ENCODE data around the gene DRD2.

DRD2 gene

DNA sequence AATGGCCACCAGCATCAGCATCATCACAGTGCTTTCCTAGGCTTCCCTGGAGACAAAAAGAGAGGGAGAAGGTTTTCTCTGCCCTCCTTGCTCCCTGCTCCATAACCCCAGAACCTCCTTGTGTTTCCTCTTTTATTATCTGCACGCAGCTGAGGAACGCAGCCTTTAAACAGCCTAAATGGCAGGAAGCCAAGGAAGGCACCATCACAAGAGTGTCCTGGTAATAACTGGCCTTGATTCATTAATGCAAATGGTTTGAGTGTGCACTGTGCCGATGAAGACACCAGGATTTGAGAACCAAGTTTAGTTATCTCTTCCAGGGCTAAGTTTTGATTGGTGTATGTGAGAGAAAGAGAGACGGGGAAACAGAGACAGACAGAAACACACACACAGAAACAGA, 29.4 kb upstream of the DRD2 start:
- no peak for TF ChIP-seq TAF1 (IDR thresholded peaks at IDR 0.05; ENCODE audit: low read depth)
- TF ChIP-seq ZBTB7A (IDR thresholded peaks at IDR 0.05; ENCODE audit: low read depth) = no peak
- TF ChIP-seq, protein P1, sequence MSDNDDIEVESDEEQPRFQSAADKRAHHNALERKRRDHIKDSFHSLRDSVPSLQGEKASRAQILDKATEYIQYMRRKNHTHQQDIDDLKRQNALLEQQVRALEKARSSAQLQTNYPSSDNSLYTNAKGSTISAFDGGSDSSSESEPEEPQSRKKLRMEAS (IDR thresholded peaks at IDR 0.05) = no peak
- TF ChIP-seq EP300 (IDR thresholded peaks at IDR 0.05; ENCODE audit: borderline replicate concordance) = no peak

DNA sequence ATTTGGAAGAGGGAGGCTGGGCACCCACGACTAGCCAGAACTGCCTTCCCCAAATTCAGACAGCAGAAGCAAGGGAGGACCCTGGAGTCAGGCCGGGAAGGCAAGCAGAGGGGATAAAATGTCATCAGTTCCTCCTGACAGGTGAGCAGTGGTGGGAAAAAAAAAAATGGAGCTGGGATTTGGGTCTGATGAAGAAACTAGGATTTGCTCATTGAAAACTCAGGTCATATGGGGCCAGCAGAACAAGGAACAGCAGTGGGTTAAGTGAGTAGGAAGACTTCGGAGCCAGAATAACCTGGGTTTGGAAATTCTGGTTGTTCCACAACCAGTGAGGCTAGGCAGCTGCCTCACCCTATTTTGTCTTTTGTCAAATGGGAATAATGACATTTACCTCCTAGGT, 28.9 kb upstream of the DRD2 start:
- TF ChIP-seq ZBTB7A (IDR thresholded peaks at IDR 0.05; ENCODE audit: low read depth) = no peak
- no peak for TF ChIP-seq CREB1 (IDR thresholded peaks at IDR 0.05; ENCODE audit: low read depth)
- TF ChIP-seq, protein P2, sequence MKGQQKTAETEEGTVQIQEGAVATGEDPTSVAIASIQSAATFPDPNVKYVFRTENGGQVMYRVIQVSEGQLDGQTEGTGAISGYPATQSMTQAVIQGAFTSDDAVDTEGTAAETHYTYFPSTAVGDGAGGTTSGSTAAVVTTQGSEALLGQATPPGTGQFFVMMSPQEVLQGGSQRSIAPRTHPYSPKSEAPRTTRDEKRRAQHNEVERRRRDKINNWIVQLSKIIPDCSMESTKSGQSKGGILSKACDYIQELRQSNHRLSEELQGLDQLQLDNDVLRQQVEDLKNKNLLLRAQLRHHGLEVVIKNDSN (IDR thresholded peaks at IDR 0.05) = no peak
- TF ChIP-seq TAF1 (IDR thresholded peaks at IDR 0.05; ENCODE audit: low read depth) = no peak
- no peak for TF ChIP-seq YY1 (IDR thresholded peaks at IDR 0.05; ENCODE audit: low read depth)
- no peak for TF ChIP-seq EP300 (IDR thresholded peaks at IDR 0.05; ENCODE audit: borderline replicate concordance)
- no peak for TF ChIP-seq TEAD4 (IDR thresholded peaks at IDR 0.05)
- TF ChIP-seq, protein P3, sequence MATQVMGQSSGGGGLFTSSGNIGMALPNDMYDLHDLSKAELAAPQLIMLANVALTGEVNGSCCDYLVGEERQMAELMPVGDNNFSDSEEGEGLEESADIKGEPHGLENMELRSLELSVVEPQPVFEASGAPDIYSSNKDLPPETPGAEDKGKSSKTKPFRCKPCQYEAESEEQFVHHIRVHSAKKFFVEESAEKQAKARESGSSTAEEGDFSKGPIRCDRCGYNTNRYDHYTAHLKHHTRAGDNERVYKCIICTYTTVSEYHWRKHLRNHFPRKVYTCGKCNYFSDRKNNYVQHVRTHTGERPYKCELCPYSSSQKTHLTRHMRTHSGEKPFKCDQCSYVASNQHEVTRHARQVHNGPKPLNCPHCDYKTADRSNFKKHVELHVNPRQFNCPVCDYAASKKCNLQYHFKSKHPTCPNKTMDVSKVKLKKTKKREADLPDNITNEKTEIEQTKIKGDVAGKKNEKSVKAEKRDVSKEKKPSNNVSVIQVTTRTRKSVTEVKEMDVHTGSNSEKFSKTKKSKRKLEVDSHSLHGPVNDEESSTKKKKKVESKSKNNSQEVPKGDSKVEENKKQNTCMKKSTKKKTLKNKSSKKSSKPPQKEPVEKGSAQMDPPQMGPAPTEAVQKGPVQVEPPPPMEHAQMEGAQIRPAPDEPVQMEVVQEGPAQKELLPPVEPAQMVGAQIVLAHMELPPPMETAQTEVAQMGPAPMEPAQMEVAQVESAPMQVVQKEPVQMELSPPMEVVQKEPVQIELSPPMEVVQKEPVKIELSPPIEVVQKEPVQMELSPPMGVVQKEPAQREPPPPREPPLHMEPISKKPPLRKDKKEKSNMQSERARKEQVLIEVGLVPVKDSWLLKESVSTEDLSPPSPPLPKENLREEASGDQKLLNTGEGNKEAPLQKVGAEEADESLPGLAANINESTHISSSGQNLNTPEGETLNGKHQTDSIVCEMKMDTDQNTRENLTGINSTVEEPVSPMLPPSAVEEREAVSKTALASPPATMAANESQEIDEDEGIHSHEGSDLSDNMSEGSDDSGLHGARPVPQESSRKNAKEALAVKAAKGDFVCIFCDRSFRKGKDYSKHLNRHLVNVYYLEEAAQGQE (IDR thresholded peaks at IDR 0.05; ENCODE audit: low read depth) = no peak
- TF ChIP-seq NFIC (IDR thresholded peaks at IDR 0.05) = no peak
- TF ChIP-seq CEBPB (IDR thresholded peaks at IDR 0.05) = no peak
- no peak for TF ChIP-seq TCF12 (IDR thresholded peaks at IDR 0.05; ENCODE audit: low read depth)
- no peak for TF ChIP-seq RAD21 (IDR thresholded peaks at IDR 0.05; ENCODE audit: low read depth)
- no peak for TF ChIP-seq EGR1 (IDR thresholded peaks at IDR 0.05)
- TF ChIP-seq, protein P1 (IDR thresholded peaks at IDR 0.05) = no peak
- TF ChIP-seq FOXM1 (IDR thresholded peaks at IDR 0.05; ENCODE audit: borderline replicate concordance, low read depth) = no peak

DNA sequence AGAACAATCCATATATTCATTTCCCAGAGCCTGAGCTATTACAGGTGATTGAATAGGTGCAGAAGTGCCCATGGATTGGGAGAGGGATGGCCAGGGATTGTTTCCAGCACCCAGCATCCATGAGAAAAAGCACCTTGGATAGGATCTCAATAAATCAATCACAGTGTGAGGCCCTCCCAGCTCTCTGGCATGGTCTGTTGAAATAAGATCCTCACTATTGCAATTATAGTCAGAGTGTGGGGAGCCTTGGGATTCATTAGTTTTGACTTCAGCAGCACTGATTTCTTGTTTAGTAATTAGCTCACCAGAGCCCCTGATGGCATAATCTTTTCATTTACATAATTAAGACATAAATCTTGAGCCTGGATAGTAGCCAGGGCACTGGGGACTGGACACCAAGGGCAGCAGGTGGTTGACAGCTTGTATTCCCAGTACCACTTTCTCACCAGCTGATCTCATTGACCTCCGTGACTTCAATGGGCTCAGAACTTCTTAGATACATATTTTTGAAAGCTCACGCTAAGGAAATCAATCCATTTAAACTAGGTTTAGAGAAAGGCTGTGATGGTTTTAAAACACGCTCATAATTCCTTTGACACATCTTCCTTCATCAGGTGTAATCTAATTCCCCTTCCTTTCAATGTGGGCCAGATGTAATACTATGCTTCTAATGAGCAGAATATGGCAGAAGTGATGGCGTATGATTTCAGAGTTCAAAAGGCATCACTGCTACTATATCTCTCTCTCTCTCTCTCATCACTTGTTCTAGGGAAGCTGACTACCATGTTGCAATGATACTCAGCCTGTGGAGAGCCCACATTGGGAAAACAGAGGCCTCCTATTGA, 22.1 kb upstream of the DRD2 start:
- TF ChIP-seq NFIC (IDR thresholded peaks at IDR 0.05) (no peak), TCF12 (IDR thresholded peaks at IDR 0.05; ENCODE audit: low read depth) (no peak), TAF1 (IDR thresholded peaks at IDR 0.05; ENCODE audit: low read depth) (no peak), CEBPB (IDR thresholded peaks at IDR 0.05) (no peak), FOXM1 (IDR thresholded peaks at IDR 0.05; ENCODE audit: borderline replicate concordance, low read depth) (no peak), ZBTB7A (IDR thresholded peaks at IDR 0.05; ENCODE audit: low read depth) (no peak), TEAD4 (IDR thresholded peaks at IDR 0.05) (no peak), RAD21 (IDR thresholded peaks at IDR 0.05; ENCODE audit: low read depth) (no peak), EP300 (IDR thresholded peaks at IDR 0.05; ENCODE audit: borderline replicate concordance) (no peak), YY1 (IDR thresholded peaks at IDR 0.05; ENCODE audit: low read depth) (no peak), EGR1 (IDR thresholded peaks at IDR 0.05) (no peak), CREB1 (IDR thresholded peaks at IDR 0.05; ENCODE audit: low read depth) (no peak)
- TF ChIP-seq, protein P1 (IDR thresholded peaks at IDR 0.05) = no peak
- TF ChIP-seq, protein P2 (IDR thresholded peaks at IDR 0.05) = no peak
- TF ChIP-seq, protein P3 (IDR thresholded peaks at IDR 0.05; ENCODE audit: low read depth) = no peak

DNA sequence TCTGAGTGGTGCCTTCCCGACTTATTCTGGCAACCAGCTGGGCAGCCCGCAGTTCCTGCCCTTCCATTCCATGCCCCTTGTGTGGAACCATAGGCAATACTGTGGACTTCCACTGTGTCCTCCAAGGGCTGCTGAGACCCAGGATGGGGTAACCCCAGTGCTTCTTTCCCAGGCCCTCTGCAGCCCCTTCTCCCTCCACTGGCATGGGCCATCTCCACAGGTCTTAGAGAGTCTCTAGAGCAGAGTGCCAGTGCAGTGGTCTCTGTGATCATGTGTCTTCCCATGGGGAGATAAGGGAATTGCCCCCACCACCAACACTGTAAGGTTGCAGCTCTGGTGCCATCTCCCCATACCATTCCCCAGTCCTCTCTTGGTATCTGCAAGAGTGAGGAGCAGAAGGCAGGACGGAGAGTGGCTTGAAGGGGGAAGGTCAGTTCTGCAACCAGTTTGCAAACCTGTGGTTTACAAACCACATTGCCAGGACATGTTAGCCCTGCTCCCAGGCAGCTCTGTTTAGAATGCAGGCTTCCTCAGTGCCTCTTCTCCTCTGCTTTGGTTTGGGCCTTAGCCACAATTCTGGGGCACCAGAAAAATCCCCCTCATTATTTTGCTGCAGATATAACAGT, 20.9 kb upstream of the DRD2 start:
- no peak for TF ChIP-seq TEAD4 (IDR thresholded peaks at IDR 0.05)
- TF ChIP-seq, protein P2 (IDR thresholded peaks at IDR 0.05) = no peak
- TF ChIP-seq RAD21 (IDR thresholded peaks at IDR 0.05; ENCODE audit: low read depth) = no peak
- TF ChIP-seq, protein P1 (IDR thresholded peaks at IDR 0.05) = no peak
- TF ChIP-seq ZBTB7A (IDR thresholded peaks at IDR 0.05; ENCODE audit: low read depth) = no peak
- TF ChIP-seq EGR1 (IDR thresholded peaks at IDR 0.05) = no peak
- no peak for TF ChIP-seq CREB1 (IDR thresholded peaks at IDR 0.05; ENCODE audit: low read depth)
- TF ChIP-seq, protein P3 (IDR thresholded peaks at IDR 0.05; ENCODE audit: low read depth) = no peak
- TF ChIP-seq NFIC (IDR thresholded peaks at IDR 0.05) = no peak
- TF ChIP-seq TCF12 (IDR thresholded peaks at IDR 0.05; ENCODE audit: low read depth) = no peak
- TF ChIP-seq CEBPB (IDR thresholded peaks at IDR 0.05) = no peak
- no peak for TF ChIP-seq FOXM1 (IDR thresholded peaks at IDR 0.05; ENCODE audit: borderline replicate concordance, low read depth)
- TF ChIP-seq YY1 (IDR thresholded peaks at IDR 0.05; ENCODE audit: low read depth) = no peak
- TF ChIP-seq EP300 (IDR thresholded peaks at IDR 0.05; ENCODE audit: borderline replicate concordance) = no peak

Measured in Ishikawa (cell line).